HG03521 (cell line): ENCODE measurements around the gene RTRAF.

ENCODE experiments used
- ATAC-seq: cut with Tn5 transposase; IDR thresholded peaks from one replicate; pipeline ENCODE4 v1.9.1; 2021; ENCODE audit warnings: mild to moderate bottlenecking, moderate library complexity; ENCODE audit not compliant: unreplicated experiment

RTRAF gene

GRCh38 chr14:51993285-51993920 lies 4.1 kb downstream of the RTRAF start:
- no peak for ATAC-seq

GRCh38 chr14:51996148-51996746 lies 6.9 kb downstream of the RTRAF start:
- ATAC-seq = no peak

DNA sequence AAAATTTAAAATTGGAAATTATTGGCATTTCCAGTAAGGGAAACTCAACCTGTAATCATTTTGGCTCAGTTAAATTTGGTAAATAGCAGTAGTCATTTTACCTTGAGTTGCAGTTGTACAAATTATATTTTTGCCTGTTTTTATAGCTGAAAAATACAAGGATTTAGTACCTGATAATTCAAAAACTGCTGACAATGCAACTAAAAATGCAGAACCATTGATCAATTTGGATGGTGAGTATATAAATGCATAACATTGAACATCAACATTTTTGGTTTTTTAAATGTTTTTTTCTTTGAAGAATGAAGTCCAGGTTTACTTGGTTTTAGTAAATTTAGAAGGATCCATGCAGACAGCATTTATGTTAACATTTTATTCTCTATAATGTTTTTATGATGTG lies 9.0 kb downstream of the RTRAF start:
- no peak for ATAC-seq

- no peak for ATAC-seq
These were observed 9.7 kb downstream of the RTRAF start for GRCh38 chr14:51999084-51999483.

- no peak for ATAC-seq
These were observed 10.8 kb downstream of the RTRAF start for GRCh38 chr14:52000019-52000582.

- no peak for ATAC-seq
These were observed 11.3 kb downstream of the RTRAF start for GRCh38 chr14:52000696-52001095.

- no peak for ATAC-seq
These were observed 13.2 kb downstream of the RTRAF start for GRCh38 chr14:52002542-52002941.

- no peak for ATAC-seq
These were observed 14.0 kb downstream of the RTRAF start for GRCh38 chr14:52003324-52003723.

GRCh38 chr14:52005625-52006024 lies 16.3 kb downstream of the RTRAF start:
- ATAC-seq = no peak

DNA sequence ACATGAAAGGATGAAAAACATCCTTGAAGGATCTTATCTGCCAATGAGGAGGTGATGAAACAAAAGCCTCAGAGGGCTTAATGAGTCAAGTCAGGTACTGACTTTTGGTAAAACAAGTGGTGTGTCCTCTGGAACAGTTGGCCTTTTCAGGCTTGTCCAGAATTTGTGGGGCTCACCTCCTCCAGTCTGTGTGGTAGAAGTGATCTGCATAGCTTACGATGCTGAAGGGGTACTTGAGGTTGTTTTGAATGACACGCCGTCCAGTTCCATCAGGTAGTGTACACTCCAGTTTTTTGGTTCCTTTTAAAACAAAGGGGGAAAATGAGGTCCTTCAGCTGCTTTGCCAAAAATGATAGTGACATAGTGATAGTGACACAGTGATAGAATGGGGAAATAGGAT lies 17.0 kb downstream of the RTRAF start:
- no peak for ATAC-seq

GRCh38 chr14:52007211-52007610 lies 17.9 kb downstream of the RTRAF start:
- no peak for ATAC-seq

DNA sequence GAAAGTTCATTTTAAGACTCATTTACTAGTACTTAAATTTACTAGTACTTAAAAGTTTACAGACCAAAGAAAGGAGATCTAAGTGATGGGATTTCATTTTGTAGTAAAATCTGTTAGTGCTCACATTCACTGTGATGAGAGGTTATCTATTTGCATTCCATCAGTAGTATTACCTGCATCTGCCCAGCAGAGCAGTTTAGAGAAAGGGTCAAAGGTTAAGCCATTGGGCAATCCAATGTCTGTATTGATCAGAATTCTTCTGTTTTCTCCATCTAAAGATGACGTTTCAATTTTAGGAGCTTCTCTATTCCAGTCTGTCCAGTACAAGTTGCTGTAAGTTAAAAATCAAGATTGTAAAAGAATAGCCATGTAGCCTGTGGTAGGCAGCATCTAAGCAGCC lies 18.3 kb downstream of the RTRAF start:
- ATAC-seq = no peak

GRCh38 chr14:52008136-52008535 lies 18.8 kb downstream of the RTRAF start:
- no peak for ATAC-seq

DNA sequence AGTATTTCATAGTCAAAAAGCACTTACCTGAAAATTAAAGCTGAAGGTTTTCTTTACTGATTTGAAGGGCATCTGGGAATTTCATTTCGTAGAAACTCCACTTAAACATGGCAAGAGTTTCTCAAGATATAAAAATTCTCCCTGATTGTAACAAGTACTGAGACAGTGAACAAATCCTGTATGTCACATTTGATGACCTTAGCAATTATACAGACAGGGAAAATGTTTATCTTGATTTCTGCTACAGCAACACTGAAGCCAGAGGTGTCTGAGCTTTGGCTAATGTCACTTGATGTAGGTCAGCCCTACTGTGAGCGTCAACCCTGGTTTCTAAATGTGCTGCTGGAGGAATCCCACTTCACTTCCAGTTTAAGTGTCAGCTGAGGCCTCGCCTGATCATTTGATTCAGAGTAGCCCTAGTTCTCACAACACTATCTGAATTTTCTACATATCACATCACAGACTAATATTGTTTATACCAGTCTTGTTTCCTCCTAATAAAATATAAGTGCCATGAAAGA lies 20.9 kb downstream of the RTRAF start:
- no peak for ATAC-seq

DNA sequence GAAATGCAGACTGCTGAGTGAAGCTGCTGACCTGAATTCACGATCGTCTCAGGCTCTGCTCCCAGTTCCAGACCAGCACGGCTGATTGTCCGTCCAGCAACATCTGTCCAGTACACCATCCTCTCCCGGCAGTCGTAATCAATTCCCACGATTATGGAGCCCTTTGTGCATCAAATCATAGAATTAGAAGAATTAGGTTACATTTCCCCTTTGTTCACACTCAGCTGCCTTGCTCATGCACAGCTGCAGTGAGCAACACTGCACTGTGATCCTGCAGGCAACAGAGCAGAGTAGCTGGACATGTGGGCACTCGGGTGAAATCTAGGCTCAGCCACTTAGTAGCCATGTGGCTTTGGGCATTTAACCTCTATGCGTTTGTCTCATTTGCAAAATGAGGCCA lies 22.2 kb downstream of the RTRAF start:
- no peak for ATAC-seq

- no peak for ATAC-seq
These were observed 23.3 kb downstream of the RTRAF start for GRCh38 chr14:52012635-52013034.

GRCh38 chr14:52013984-52014600 lies 24.7 kb downstream of the RTRAF start:
- ATAC-seq = no peak

- ATAC-seq = no peak
These were observed 25.4 kb downstream of the RTRAF start for GRCh38 chr14:52014601-52015267.

- ATAC-seq = no peak
These were observed 26.2 kb downstream of the RTRAF start for GRCh38 chr14:52015411-52016030.

DNA sequence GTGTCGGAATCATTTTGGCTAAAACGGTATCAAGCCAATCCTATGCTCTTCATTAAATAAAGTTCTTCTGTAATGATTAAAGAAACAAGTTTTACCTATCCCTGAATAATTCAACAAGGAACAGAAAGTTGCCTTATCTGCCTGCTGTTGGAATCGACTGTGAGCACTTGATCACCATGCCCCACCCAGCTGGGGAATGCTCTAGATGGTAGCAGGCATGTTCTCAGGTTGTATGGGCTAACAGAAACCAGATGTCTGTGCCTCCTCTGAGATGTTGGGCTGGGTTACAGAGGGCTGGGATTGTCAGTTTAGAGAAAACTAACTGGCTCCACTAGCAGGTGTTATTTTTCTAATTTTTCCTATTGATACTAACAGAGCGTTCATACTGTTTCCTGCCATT lies 28.9 kb downstream of the RTRAF start:
- ATAC-seq = no peak

- ATAC-seq = no peak
These were observed 29.6 kb downstream of the RTRAF start for GRCh38 chr14:52018970-52019369.
